GM10248 (cell line): ENCODE results near the gene OOSP2.
"Not testable (repeated sequence)": the region's sequence is repeated elsewhere in the genome, so short reads cannot be mapped to it uniquely, and the experiment has no call there.

Experiments used
- CTCF ChIA-PET: fragments of 300-600 bp; sonication (Branson Sonifier 250); formaldehyde crosslinking; extraction: SDS; loops from one replicate; lab custom pipeline; 2021; ENCODE audit warnings: antibody characterized with exemption; lab: Yijun Ruan, JAX
- POLR2A ChIA-PET: fragments of 350-650 bp; sonication (Branson Sonifier 250); formaldehyde crosslinking; extraction: SDS; loops from one replicate; lab custom pipeline; 2020; ENCODE audit warnings: antibody characterized with exemption; lab: Yijun Ruan, JAX
- DNase-seq: peaks from one replicate; pipeline ENCODE4 v3.0.0; 2012; ENCODE audit errors: extremely low spot score
- CTCF ChIP-seq: IDR thresholded peaks from 2 replicates; pipeline ENCODE4 v1.5.1; 2012; ENCODE audit warnings: mild to moderate bottlenecking, low read depth; ENCODE audit errors: extremely low read depth, missing control alignments, control extremely low read depth

OOSP2 gene

DNA sequence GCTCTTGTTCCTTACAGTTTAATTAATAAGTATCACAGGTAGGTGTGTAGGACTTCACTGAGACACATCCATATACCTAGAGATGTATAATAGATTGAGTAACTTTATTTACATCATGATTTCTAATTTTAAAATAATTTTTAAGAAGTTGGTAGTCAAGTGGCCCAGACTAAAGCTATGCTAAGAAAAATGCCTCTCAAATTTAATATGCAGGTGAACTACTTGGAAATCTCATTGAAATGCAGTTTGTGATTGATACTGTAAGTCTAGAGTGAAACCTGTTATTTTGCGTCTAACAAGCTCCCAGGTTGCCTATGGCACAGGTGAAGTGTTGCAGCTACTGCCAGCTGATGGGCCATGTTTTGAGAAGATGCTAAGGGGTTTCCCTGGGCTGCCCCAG is 23.3 kb upstream of the OOSP2 start, which contains the start of gene OOSP4B:
Gene OOSP4B (plus strand): TSS at position 301 of the 400 bp plus-strand sequence.
- no peak for DNase-seq
- POLR2A ChIA-PET = no interaction called here
- TF ChIP-seq CTCF = no peak
- CTCF ChIA-PET = no interaction called here

- TF ChIP-seq CTCF = no peak
- CTCF ChIA-PET = no interaction called here
- no peak for DNase-seq
- POLR2A ChIA-PET = no interaction called here
These were observed 22.2 kb upstream of the OOSP2 start for GRCh38 chr11:60018058-60018457.

GRCh38 chr11:60020376-60020775 is 19.8 kb upstream of the OOSP2 start:
- POLR2A ChIA-PET, DNase-seq: not testable (repeated sequence)
- CTCF ChIA-PET = interaction anchor here (0.6 to 1.6 kb wide), 2 partner anchors 21 to 27 kb away, joined by 3 to 4 read pairs; no protein-coding TSS in a partner anchor

- DNase-seq = no peak
These were observed 11.1 kb upstream of the OOSP2 start for GRCh38 chr11:60029015-60029632.

DNA sequence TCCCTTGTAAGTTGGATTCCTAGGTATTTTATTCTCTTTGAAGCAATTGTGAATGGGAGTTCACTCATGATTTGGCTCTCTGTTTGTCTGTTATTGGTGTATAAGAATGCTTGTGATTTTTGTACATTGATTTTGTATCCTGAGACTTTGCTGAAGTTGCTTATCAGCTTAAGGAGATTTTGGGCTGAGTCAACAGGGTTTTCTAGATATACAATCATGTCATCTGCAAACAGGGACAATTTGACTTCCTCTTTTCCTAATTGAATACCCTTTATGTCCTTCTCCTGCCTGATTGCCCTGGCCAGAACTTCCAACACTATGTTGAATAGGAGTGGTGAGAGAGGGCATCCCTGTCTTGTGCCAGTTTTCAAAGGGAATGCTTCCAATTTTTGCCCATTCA is 10.2 kb downstream of the OOSP2 start:
- CTCF ChIA-PET, DNase-seq, POLR2A ChIA-PET: not testable (repeated sequence)

More at GRCh38 chr11:60029015-60029632, 11.1 kb upstream of the OOSP2 start:
- no peak for TF ChIP-seq CTCF
- ChIA-PET POLR2A (no interaction called here), CTCF (no interaction called here)

GRCh38 chr11:60050839-60051238 is 10.6 kb downstream of the OOSP2 start:
- POLR2A ChIA-PET = not testable (repeated sequence)

DNA sequence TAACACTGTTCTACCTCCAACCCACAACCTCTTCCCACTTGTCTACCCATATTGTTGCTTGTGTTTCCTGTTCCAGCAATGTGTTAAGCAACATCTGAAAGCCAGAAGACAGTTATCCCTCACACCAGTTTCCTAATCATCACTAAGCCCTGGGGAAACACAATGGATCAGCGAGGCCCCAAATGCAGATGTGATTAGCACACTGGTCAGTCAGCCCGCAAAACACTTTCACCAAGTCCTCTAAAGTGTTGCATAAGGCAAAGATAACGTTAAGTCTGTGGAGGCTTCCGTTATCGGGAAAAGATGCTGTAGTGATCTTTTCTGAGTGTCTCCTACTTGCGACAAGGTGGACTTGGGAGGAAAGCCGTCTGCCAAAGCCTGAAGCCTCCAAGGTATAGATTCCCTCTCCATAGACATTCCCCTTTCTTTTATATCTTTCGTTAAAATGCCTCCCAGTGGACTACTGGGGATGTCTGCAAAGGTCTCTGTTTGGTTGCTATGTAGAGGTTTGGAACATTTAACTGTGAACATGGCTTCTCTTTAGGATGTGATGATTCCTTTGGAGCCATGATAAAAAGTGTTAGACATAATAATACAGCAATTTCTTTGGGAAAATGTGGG is 16.2 kb downstream of the OOSP2 start, which contains the start of gene MS4A3:
Gene MS4A3 (plus strand): TSS at position 317 of the 621 bp plus-strand sequence. CDS start 4,496 bp downstream, outside the sequence.
- no peak for DNase-seq
- POLR2A ChIA-PET = no interaction called here

More at GRCh38 chr11:60050839-60051238, 10.6 kb downstream of the OOSP2 start:
- CTCF ChIA-PET, DNase-seq: not testable (repeated sequence)

More for the DNA sequence above, 16.2 kb downstream of the OOSP2 start, which contains the start of gene MS4A3:
- TF ChIP-seq CTCF = no peak
- CTCF ChIA-PET = interaction anchor here (0.9 to 2.0 kb wide), 3 partner anchors 9 to 18 kb away, joined by 3 to 5 read pairs (median 4); no protein-coding TSS in a partner anchor
